Sciatic nerve (tissue), 2 donors: ENCODE measurements around the gene OSBPL9. TPM values are rescaled to one million over a fixed set of nuclear protein-coding genes. Genes with fewer than 3 reads are reported as not detected.

ENCODE experiments used
- ATAC-seq: fragments of 200-7000 bp; cut with Tn5 transposase; one replicate; pipeline ENCODE4 v1.9.1; 2020; ENCODE audit warnings: mild to moderate bottlenecking, moderate library complexity
- DNase-seq: peaks from one replicate; pipeline ENCODE4 v3.0.0-alpha.2; 2020; ENCODE audit warnings: low spot score
- intact Hi-C: fragments of 100-400 bp; cut with DNase I; formaldehyde crosslinking; loops from one replicate; pipeline ENCODE4 v1.14.2; 2022
- total RNA-seq: library from RNA; stranded (reverse); fragmentation: NEBNext Ultra II Directional; extraction: Animal tissue kit (Norgen Biotek cat#: 25700); gene quantifications from one replicate; pipeline ENCODE4 v1.2.1, GENCODE V29; 2021
- donor health status: DM: no; HTN: no; CAD: no.
- donor health status: DM: no; HTN: no; CAD: no.

The OSBPL9 gene, protein sequence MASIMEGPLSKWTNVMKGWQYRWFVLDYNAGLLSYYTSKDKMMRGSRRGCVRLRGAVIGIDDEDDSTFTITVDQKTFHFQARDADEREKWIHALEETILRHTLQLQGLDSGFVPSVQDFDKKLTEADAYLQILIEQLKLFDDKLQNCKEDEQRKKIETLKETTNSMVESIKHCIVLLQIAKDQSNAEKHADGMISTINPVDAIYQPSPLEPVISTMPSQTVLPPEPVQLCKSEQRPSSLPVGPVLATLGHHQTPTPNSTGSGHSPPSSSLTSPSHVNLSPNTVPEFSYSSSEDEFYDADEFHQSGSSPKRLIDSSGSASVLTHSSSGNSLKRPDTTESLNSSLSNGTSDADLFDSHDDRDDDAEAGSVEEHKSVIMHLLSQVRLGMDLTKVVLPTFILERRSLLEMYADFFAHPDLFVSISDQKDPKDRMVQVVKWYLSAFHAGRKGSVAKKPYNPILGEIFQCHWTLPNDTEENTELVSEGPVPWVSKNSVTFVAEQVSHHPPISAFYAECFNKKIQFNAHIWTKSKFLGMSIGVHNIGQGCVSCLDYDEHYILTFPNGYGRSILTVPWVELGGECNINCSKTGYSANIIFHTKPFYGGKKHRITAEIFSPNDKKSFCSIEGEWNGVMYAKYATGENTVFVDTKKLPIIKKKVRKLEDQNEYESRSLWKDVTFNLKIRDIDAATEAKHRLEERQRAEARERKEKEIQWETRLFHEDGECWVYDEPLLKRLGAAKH
- total RNA-seq: 105 TPM

GRCh38 chr1:51616903-51617708 lies at the start of gene OSBPL9:
Gene OSBPL9, plus strand, starts transcription at chr1:51617092. Its CDS starts 19 bp downstream, at chr1:51617111.
- ATAC-seq (peak; percentile 97), DNase-seq (peak; percentile 94)
- intact Hi-C loops: no loop called here

DNA sequence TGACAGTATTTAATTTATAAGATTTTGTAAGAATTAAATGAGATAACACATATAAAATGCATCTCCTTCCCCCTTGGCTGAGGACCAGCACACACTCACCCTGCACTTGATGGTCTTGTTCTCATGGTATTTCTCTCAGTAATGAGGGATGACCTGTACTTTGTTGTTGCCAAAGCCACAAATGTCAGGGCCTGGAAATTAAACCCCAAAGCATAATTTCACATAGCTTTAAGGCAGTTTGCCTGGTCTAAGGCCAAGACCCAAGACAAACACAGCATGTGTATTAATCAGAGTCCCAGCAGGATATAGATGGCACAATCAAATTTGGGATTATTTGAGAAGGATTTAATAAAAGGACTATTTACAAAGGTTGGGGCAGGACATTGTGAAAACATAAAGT lies 49.2 kb upstream of the OSBPL9 start:
- ATAC-seq: peak; percentile 37
- DNase-seq: no peak
- intact Hi-C loops: no loop called here

DNA sequence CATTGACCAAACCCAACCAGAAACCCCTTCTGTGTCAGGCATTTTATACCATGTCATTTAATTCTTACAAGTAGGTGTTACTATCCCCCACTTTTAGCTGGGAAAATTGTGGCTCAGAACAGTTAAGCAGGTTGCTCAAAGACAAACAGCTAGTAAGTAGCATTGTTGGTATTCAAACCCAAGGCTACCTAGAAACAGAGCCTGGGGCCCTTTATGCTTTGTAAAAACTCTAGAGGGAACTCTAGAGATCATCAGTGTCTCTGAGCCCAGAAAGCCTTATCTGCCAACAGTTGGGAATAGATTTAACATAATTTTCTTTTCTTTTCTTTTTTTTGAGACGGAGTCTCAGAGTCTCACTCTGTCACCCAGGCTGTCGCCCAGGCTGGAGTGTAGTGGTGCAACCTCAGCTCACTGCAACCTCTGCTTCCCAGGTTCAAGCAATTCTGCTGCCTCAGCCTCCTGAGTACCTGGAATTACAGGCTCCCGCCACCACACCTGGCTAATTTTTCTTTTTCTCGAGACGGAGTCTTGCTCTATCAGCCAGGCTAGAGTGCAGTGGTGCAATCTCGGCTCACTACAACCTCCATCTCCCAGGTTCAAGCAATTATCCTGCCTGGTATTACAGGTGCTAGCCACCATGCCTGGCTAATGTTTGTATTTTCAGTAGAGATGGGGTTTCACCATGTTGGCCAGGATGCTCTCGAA lies 48.5 kb upstream of the OSBPL9 start:
- ATAC-seq (no peak), DNase-seq (no peak)
- intact Hi-C loops: no loop called here

DNA sequence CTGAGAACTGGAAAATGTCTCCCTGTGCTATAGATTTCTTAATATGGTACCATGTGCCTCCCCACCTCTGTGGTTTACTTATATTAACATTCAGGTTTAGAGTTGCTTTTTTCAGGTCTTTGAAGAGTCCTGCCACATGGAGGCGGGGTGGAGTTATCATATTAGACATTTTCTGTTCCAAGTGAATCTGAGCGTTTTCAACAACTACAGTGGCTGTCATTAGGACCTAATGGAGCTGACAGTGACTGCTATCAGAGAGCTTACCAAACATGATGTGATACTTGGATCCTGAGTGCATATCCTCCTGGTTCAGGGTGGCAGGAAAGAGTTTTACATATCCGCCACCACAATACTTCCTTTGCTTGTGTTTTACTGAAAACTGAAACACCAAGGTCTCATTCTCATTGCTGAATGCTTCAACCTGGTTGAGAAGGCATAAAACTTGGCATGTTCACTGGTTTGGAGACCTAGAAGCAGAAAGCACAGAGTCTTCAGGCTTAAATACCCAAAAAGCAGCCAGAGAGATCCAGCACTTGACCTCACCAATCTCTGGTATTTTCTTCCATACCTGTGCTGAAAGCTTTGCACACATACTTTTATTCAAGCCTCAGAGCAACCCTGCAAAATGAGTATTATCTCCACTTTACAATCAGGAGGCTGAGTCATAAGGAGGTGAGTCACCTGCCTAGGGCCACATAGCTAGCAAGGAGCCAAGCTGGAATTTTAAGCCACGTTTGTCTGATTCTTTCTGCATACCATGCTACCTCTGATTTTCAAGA lies 47.4 kb upstream of the OSBPL9 start:
- ATAC-seq (peak; percentile 55), DNase-seq (no peak)
- intact Hi-C loops: no loop called here

- intact Hi-C loops: no loop called here
- DNase-seq (no peak), ATAC-seq (no peak)
Measured at GRCh38 chr1:51570063-51570710, 46.7 kb upstream of the OSBPL9 start.

DNA sequence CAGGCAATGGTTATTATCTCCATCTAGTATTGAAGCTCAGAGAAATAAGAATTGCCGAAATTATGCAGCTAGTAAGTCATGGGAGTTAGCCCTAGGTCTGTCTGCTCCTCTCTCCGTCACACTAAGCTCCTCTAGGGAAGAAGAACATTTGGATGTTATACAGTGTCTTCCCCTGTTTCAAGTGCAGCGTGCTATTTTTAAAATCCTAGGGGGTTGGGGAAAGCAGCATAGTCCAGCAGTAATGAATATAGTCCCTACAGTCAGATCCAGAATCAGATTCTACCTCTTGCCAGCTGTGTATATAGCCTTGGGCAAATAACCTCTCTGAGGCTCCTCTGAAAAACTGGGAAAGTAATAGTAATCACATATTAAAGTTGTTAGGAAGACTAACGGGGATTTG lies 44.5 kb upstream of the OSBPL9 start:
- ATAC-seq (no peak), DNase-seq (no peak)
- intact Hi-C loops: no loop called here

GRCh38 chr1:51574796-51575195 lies 42.1 kb upstream of the OSBPL9 start:
- ATAC-seq (no peak), DNase-seq (no peak)
- intact Hi-C loops: no loop called here

DNA sequence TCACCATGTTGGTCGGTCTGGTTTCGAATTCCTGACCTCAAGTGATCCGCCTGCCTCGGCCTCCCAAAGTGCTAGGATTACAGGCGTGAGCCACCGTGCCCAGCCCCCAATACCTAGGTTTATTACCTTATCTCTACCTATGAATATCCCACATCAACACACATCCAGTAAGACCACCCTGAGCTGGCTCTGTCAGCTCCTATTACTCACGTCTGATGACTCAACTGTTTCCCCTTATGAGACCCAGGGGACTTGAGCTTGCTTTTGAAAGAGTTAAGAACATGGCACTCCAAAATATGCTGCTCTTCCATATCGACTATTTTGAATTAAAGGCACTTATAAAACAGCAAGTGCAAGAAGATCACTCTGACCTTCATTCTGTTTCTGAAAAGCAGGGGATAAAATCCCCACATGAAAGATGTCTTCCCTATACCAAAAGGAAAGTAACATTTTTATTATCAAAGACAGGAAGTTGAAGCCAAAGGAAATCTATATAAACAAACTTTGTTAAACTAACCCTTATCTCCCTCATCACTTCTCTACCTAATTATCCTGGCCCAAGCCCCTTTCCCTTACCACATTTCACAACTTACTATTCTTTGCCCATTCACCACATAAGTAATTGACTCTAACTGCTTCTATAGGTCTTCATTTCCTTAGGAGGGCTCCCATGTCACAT lies 41.3 kb upstream of the OSBPL9 start:
- DNase-seq (no peak), ATAC-seq (no peak)
- intact Hi-C loops: no loop called here

GRCh38 chr1:51576085-51576444 lies 40.8 kb upstream of the OSBPL9 start:
- no peak for ATAC-seq
- DNase-seq: no peak
- intact Hi-C loops: no loop called here

DNA sequence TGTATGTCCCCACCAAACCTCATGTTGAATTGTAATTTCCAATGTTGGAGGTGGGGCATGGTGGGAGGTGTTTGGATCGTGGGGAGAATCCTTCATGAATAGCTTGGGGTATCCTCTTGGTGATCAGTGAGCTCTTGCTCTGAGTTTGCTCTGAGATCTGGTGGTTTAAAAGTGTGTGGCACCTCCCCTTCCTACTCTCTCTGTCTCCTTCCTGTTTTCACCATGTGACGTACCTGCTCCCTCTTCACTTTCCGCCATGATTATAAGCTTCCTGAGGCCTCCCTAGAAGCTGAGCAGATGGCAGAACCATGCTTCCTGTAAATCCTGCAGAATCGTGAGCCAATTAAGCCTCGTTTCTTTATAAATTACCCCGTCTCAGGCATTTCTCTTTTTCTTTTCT lies 40.0 kb upstream of the OSBPL9 start:
- intact Hi-C loops: no loop called here
- no peak for DNase-seq
- ATAC-seq: no peak

DNA sequence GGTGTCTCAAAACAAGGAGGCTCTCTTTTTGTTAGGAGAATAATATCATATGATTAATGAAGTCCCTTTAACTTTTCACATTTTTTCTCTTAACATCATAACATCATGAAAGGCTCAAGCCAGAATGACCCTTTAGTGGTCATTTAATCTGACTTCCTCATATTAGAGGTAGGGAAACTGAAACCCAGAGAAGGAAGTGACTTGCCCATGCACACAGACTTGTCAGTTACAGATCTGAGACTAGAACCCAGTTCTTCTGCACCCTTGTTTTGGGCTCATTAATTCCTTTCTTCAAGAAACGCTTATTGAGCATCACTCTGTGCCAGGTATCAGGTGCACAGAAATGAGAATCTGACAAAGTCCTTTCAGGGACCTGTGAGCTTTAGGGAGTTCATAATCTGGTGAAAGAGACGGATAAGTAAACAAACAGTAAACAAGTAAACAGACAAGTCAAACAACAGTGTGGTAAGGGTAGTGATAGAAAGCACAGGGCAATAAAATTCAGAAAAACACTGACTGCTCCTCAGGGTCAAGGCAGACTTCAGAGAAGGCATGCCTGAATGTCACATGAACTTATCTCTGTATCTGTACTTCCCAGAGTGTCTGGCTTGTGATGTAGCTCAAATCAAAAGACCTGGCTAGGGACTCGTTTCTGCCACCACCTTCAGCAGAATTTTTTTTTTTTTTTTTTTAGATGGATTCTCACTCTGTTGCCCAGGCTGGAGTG lies 38.3 kb upstream of the OSBPL9 start:
- DNase-seq: no peak
- intact Hi-C loops: no loop called here
- ATAC-seq: no peak

DNA sequence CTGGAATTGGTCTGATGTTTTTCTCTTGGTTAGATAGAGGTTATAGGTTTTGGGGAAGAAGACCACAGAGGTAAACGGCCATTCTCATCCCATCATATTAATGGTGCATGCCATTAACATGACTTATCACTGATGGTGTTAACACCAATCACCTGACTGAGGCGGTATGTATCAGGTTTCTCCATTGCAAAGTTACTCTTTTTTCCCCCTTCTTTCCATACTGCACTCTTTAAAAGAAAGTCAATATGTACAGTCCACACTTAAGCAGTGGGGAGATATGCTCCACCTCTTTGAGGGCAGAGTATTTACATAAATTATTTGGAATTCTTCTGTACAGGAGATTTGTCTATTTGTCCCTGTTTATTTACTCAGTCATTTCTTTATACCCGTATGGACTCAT lies 35.7 kb upstream of the OSBPL9 start:
- DNase-seq (no peak), ATAC-seq (no peak)
- intact Hi-C loops: no loop called here

- peak; percentile 84 for DNase-seq
- intact Hi-C loops: no loop called here
- peak; percentile 98 for ATAC-seq
Measured at GRCh38 chr1:51583532-51583931, 33.4 kb upstream of the OSBPL9 start.

DNA sequence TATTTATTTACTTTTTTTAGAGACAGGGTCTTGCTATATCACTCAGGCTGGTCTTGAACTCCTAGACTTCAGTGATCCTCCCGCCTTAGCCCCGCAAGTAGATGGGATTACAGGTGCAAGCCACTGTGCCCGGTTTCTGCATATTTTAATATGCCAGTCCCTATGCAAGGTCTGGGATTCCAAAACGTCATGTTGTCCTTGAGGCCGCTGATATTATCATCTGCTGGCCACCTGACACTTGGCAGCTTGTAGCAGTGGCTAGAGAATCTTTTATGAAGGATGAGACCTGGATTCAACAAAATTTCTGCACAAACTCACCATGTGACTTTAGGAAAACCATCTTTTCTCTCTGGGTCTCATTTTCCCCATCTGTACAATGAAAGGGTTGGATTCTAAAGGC lies 32.9 kb upstream of the OSBPL9 start:
- ATAC-seq (peak; percentile 36), DNase-seq (no peak)
- intact Hi-C loops: no loop called here

GRCh38 chr1:51592711-51593110 lies 24.2 kb upstream of the OSBPL9 start:
- intact Hi-C loops: no loop called here
- ATAC-seq: no peak
- no peak for DNase-seq

- DNase-seq: no peak
Measured at GRCh38 chr1:51594716-51595115, 22.2 kb upstream of the OSBPL9 start.

DNA sequence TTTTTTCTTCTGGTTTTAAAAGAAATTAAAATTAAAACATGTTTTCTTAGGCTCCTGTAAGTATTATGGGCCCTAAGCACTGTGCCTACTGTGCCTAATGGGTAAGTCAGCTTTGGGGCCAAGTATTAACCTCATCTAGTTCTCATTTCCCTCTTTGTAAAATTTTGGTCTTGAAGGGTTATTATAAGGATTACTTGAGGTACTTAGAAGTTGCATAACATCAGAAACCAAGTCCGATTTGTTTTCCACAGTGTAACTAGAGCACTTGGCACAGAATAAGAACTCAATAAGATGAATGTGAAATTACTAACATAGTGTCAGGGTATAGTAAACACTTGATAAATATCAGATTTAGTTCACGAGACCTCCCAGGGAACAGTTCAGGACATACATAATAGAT lies 16.4 kb upstream of the OSBPL9 start:
- intact Hi-C loops: no loop called here
- no peak for DNase-seq
- ATAC-seq: peak; percentile 35

More at GRCh38 chr1:51594716-51595115, 22.2 kb upstream of the OSBPL9 start:
- no peak for ATAC-seq
- intact Hi-C loops: no loop called here
